Erythroblast (primary cell): ENCODE results near the gene GNMT.

Experiments used
- GATA1 ChIP-seq: IDR thresholded peaks from 2 replicates; pipeline ENCODE4 v1.6.1; 2011; ENCODE audit warnings: low read depth, mild to moderate bottlenecking, control low read depth, low read length, moderate library complexity
- POLR2A ChIP-seq: IDR thresholded peaks from 2 replicates; pipeline ENCODE4 v1.6.1; 2011; ENCODE audit warnings: mild to moderate bottlenecking, low read length

- TF ChIP-seq POLR2A (no peak), GATA1 (no peak)
Measured at GRCh38 chr6:42984924-42985475, 24.4 kb downstream of the GNMT start.
